Measurements from ENCODE around the gene MSGN1. TPM values are rescaled to one million over a fixed set of nuclear protein-coding genes. Genes with fewer than 3 reads are reported as not detected.

The MSGN1 gene
- total and polyA plus RNA-seq, 2 of the 4 experiments (the other 2 are of a cell fraction), result not detected

DNA sequence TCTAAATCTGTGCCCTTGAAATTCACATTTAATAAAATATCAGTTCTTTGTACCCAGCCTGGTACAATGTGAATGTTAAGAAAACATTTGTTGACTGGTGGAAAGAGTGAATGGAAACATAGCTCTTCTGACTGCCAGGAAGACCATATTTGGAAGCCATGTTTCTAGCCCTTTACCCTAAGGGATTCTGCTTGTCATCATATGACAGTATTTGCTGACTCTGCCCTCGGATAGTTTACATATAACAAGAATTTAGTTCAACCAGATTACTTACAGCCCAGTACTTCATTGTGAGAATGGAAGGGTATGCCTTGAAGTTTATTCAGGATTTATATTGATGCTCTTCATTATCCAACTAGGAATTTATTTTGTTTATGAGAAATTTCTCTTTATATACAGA is 48.4 kb downstream of the MSGN1 start:
- H3K9me3 ChIP-seq (ENCODE audit: control insufficient read depth, insufficient read depth, low read length), result no peaks in the 10 kb centered on the region
- H4K20me1 ChIP-seq (ENCODE audit: insufficient read depth, low read length), result no peaks in the 10 kb centered on the region
- no peak overlapping the region for H3K4ac ChIP-seq (ENCODE audit: low read depth, low read length)
- no peak overlapping the region for H3K56ac ChIP-seq (ENCODE audit: extremely low read depth, insufficient read depth, low read length)
- no TSS peak for BruUV-seq (replicated peaks)
- H2AK9ac ChIP-seq (replicated peaks; ENCODE audit: low read depth, low read length, poor library complexity), result no peak overlapping the region
- ATAC-seq (ENCODE audit: low read depth), result no peak
- H3K79me1 ChIP-seq (ENCODE audit: low read depth in 1 of 2, low read length in 2 of 2), result no peaks in the 10 kb centered on the region
- ChIA-PET POLR2A (ENCODE audit: unreplicated experiment) (no interaction called here), CTCF (no interaction called here)
- H3K14ac ChIP-seq (replicated peaks; ENCODE audit: low read depth, low read length), result no peak overlapping the region
- no peak overlapping the region for H3K9ac ChIP-seq (ENCODE audit: low read depth, low read length)
- no CpG with 5 or more reads among the region's 1 CpG for WGBS, 2 experiments (ENCODE audit: extremely low coverage in 2 of 2, insufficient read length in 1 of 2)
- H3K4me2 ChIP-seq (ENCODE audit: low read depth, low read length), result no peak overlapping the region
- no peaks in the 10 kb centered on the region for H3K9me1 ChIP-seq (ENCODE audit: insufficient read depth, low read length)
- H2AK5ac ChIP-seq (ENCODE audit: low read depth, low read length), result no peak overlapping the region
- no peak overlapping the region for H3K4me3 ChIP-seq (ENCODE audit: insufficient read depth, low read depth, low read length)
- no peak overlapping the region for H4K91ac ChIP-seq (ENCODE audit: insufficient read depth, low read depth, low read length)
- no peak overlapping the region for H3K27ac ChIP-seq (ENCODE audit: insufficient read depth, low read length)
- dilution Hi-C loops (cut with HindIII; ENCODE audit: low sequenced_read_pairs, unreplicated experiment), result no loop called here
- intact Hi-C loops (cut with micrococcal nuclease), result no loop called here
- no peaks in the 10 kb centered on the region for H3K4me1 ChIP-seq (ENCODE audit: control insufficient read depth, insufficient read depth, low read length)
- no peak overlapping the region for H3K18ac ChIP-seq (ENCODE audit: low read depth, low read length)
- H2AFZ ChIP-seq (replicated peaks; ENCODE audit: low read length, poor library complexity), result no peak overlapping the region
- in situ Hi-C loops (cut with MboI; ENCODE audit: low sequenced_read_pairs), result loop anchor here (25.0 kb wide), 1 partner anchor 298 kb away; no protein-coding TSS in a partner anchor
- no peak overlapping the region for H4K8ac ChIP-seq (ENCODE audit: low read depth in 2 of 2, low read length in 2 of 2)
- H2BK20ac ChIP-seq (ENCODE audit: low read depth, low read length), result no peak overlapping the region
- no peak overlapping the region for H2BK120ac ChIP-seq (ENCODE audit: low read depth, low read length)
- H3K23ac ChIP-seq (ENCODE audit: low read depth, low read length), result no peak overlapping the region
- no peak for DNase-seq
- no peak overlapping the region for H2BK5ac ChIP-seq (ENCODE audit: low read depth, low read length, poor library complexity, severe bottlenecking)
- H3K36me3 ChIP-seq (ENCODE audit: control insufficient read depth, insufficient read depth, low read length), result no peaks in the 10 kb centered on the region
- H2BK15ac ChIP-seq (ENCODE audit: low read depth, low read length), result no peak overlapping the region
- no peak overlapping the region for H4K5ac ChIP-seq (ENCODE audit: low read depth, low read length)
- TF ChIP-seq MAZ (IDR thresholded peaks at IDR 0.05; ENCODE audit: borderline replicate concordance, low read depth, low read length), result no peak
- no peak for TF ChIP-seq MAFK (IDR thresholded peaks at IDR 0.05; ENCODE audit: low read depth, low read length)
- TF ChIP-seq, protein P1, sequence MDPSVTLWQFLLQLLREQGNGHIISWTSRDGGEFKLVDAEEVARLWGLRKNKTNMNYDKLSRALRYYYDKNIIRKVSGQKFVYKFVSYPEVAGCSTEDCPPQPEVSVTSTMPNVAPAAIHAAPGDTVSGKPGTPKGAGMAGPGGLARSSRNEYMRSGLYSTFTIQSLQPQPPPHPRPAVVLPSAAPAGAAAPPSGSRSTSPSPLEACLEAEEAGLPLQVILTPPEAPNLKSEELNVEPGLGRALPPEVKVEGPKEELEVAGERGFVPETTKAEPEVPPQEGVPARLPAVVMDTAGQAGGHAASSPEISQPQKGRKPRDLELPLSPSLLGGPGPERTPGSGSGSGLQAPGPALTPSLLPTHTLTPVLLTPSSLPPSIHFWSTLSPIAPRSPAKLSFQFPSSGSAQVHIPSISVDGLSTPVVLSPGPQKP (IDR thresholded peaks at IDR 0.05; ENCODE audit: borderline replicate concordance, low read depth, low read length), result no peak
- no peak for TF ChIP-seq NFE2L2 (IDR thresholded peaks at IDR 0.05; ENCODE audit: low read depth, low read length)
- no peak for TF ChIP-seq BHLHE40 (IDR thresholded peaks at IDR 0.05; ENCODE audit: low read depth, low read length)
- TF ChIP-seq RAD21 (IDR thresholded peaks at IDR 0.05; ENCODE audit: low read length), result no peak
- TF ChIP-seq CTCF (conservative IDR thresholded peaks at IDR 0.05; ENCODE audit: low read depth, low read length), result no peak
- no peak for TF ChIP-seq CEBPB (IDR thresholded peaks at IDR 0.05; ENCODE audit: low read depth, low read length)
- TF ChIP-seq SMC3 (IDR thresholded peaks at IDR 0.05; ENCODE audit: low read depth, low read length), result no peak
- TF ChIP-seq RCOR1 (IDR thresholded peaks at IDR 0.05; ENCODE audit: insufficient replicate concordance, low read length), result no peak
- TF ChIP-seq CHD1 (IDR thresholded peaks at IDR 0.05; ENCODE audit: low read depth, low read length), result no peak
- TF ChIP-seq FOS (IDR thresholded peaks at IDR 0.05; ENCODE audit: low read depth, low read length), result no peak
- TF ChIP-seq RFX5 (IDR thresholded peaks at IDR 0.05; ENCODE audit: low read depth, low read length), result no peak
- TF ChIP-seq MXI1 (IDR thresholded peaks at IDR 0.05; ENCODE audit: borderline replicate concordance, low read depth, low read length), result no peak
- no peak for TF ChIP-seq USF2 (IDR thresholded peaks at IDR 0.05; ENCODE audit: low read depth, low read length)
- TF ChIP-seq POLR2A (IDR thresholded peaks at IDR 0.05; ENCODE audit: low read depth, low read length), result no peak
- H3K27me3 ChIP-seq (ENCODE audit: control insufficient read depth, insufficient read depth, low read length), result peaks cover 2% of the 10 kb centered on the region
